Measurements from ENCODE around the gene HACE1. TPM values are rescaled to one million over a fixed set of nuclear protein-coding genes. Genes with fewer than 3 reads are reported as not detected.
"Not testable (repeated sequence)": the region's sequence is repeated elsewhere in the genome, so short reads cannot be mapped to it uniquely, and the experiment has no call there.

HACE1 gene
- total RNA-seq, 2 donors from 2014 or later = 19.4 to 44.2 TPM

GRCh38 chr6:104858642-104859041 is 1.1 kb downstream of the HACE1 start:
- Mint-ChIP-seq H3K9me3 (no peaks in the 10 kb centered on the region), H3K4me3 (peak overlapping the region; percentile 79), H3K27ac (peak overlapping the region; percentile 79), H3K4me1 (peaks cover 12% of the 10 kb centered on the region), H3K27me3 (peaks cover 6% of the 10 kb centered on the region), H3K36me3 (ENCODE audit: low read depth) (peaks cover 12% of the 10 kb centered on the region)
- no peak for ATAC-seq (replicated peaks)

- no peak for ATAC-seq (replicated peaks)
- H3K36me3 Mint-ChIP-seq (ENCODE audit: low read depth) = peaks cover 33% of the 10 kb centered on the region
- H3K27me3 Mint-ChIP-seq = no peaks in the 10 kb centered on the region
- H3K9me3 Mint-ChIP-seq = no peaks in the 10 kb centered on the region
- H3K4me1 Mint-ChIP-seq = peaks cover 11% of the 10 kb centered on the region
- H3K27ac Mint-ChIP-seq = no peak overlapping the region
- H3K4me3 Mint-ChIP-seq = no peak overlapping the region
Measured at GRCh38 chr6:104855507-104855906, 4.2 kb downstream of the HACE1 start.

- H3K27ac Mint-ChIP-seq; ATAC-seq (replicated peaks); H3K9me3 Mint-ChIP-seq; H3K4me3 Mint-ChIP-seq; H3K4me1 Mint-ChIP-seq; H3K27me3 Mint-ChIP-seq: not testable (repeated sequence)
- peaks cover 77% of the 10 kb centered on the region for H3K36me3 Mint-ChIP-seq (ENCODE audit: low read depth)
Measured at GRCh38 chr6:104847721-104848120, 12.0 kb downstream of the HACE1 start.

- Mint-ChIP-seq H3K9me3 (no peaks in the 10 kb centered on the region), H3K4me3 (no peak overlapping the region), H3K36me3 (ENCODE audit: low read depth) (peaks cover 61% of the 10 kb centered on the region), H3K27ac (no peak overlapping the region), H3K27me3 (no peaks in the 10 kb centered on the region), H3K4me1 (peaks cover 6% of the 10 kb centered on the region)
- no peak for ATAC-seq (replicated peaks)
Measured at GRCh38 chr6:104843229-104843628, 16.5 kb downstream of the HACE1 start.

- ATAC-seq (replicated peaks) = no peak
- Mint-ChIP-seq H3K9me3 (no peaks in the 10 kb centered on the region), H3K27me3 (no peaks in the 10 kb centered on the region), H3K4me3 (no peak overlapping the region), H3K27ac (no peak overlapping the region), H3K36me3 (ENCODE audit: low read depth) (peaks cover 69% of the 10 kb centered on the region), H3K4me1 (no peaks in the 10 kb centered on the region)
Measured at GRCh38 chr6:104837158-104837557, 22.6 kb downstream of the HACE1 start.

GRCh38 chr6:104836479-104837020 is 23.2 kb downstream of the HACE1 start:
- H3K27ac Mint-ChIP-seq; H3K4me3 Mint-ChIP-seq; H3K4me1 Mint-ChIP-seq; H3K27me3 Mint-ChIP-seq; H3K9me3 Mint-ChIP-seq; ATAC-seq (replicated peaks): not testable (repeated sequence)
- peaks cover 72% of the 10 kb centered on the region for H3K36me3 Mint-ChIP-seq (ENCODE audit: low read depth)

GRCh38 chr6:104835782-104836181 is 23.9 kb downstream of the HACE1 start:
- Mint-ChIP-seq H3K4me3 (no peak overlapping the region), H3K27ac (no peak overlapping the region), H3K27me3 (no peaks in the 10 kb centered on the region), H3K36me3 (ENCODE audit: low read depth) (peaks cover 80% of the 10 kb centered on the region), H3K9me3 (no peaks in the 10 kb centered on the region), H3K4me1 (no peaks in the 10 kb centered on the region)
- ATAC-seq (replicated peaks) = no peak

- Mint-ChIP-seq H3K27me3 (no peaks in the 10 kb centered on the region), H3K27ac (no peak overlapping the region), H3K9me3 (no peaks in the 10 kb centered on the region), H3K4me1 (peaks cover 4% of the 10 kb centered on the region), H3K4me3 (no peak overlapping the region), H3K36me3 (ENCODE audit: low read depth) (peaks cover 43% of the 10 kb centered on the region)
- ATAC-seq (replicated peaks) = peak; percentile 48
Measured at GRCh38 chr6:104829183-104829958, 30.3 kb downstream of the HACE1 start.

- no peaks in the 10 kb centered on the region for H3K27me3 Mint-ChIP-seq
- H3K36me3 Mint-ChIP-seq (ENCODE audit: low read depth) = peaks cover 43% of the 10 kb centered on the region
- H3K27ac Mint-ChIP-seq = no peak overlapping the region
- H3K4me1 Mint-ChIP-seq = peaks cover 4% of the 10 kb centered on the region
- H3K9me3 Mint-ChIP-seq = no peaks in the 10 kb centered on the region
- ATAC-seq (replicated peaks) = no peak
- no peak overlapping the region for H3K4me3 Mint-ChIP-seq
Measured at GRCh38 chr6:104828478-104828877, 31.2 kb downstream of the HACE1 start.

GRCh38 chr6:104820820-104821219 is 38.9 kb downstream of the HACE1 start:
- not testable (repeated sequence) for H3K4me3 Mint-ChIP-seq; H3K27me3 Mint-ChIP-seq; H3K27ac Mint-ChIP-seq; H3K9me3 Mint-ChIP-seq; H3K4me1 Mint-ChIP-seq; ATAC-seq (replicated peaks)
- peaks cover 49% of the 10 kb centered on the region for H3K36me3 Mint-ChIP-seq (ENCODE audit: low read depth)

- Mint-ChIP-seq H3K4me1 (peaks cover 27% of the 10 kb centered on the region), H3K9me3 (peaks cover 6% of the 10 kb centered on the region), H3K27ac (no peak overlapping the region), H3K4me3 (no peak overlapping the region), H3K27me3 (no peaks in the 10 kb centered on the region), H3K36me3 (ENCODE audit: low read depth) (peaks cover 59% of the 10 kb centered on the region)
- ATAC-seq (replicated peaks) = no peak
Measured at GRCh38 chr6:104816125-104816524, 43.6 kb downstream of the HACE1 start.

GRCh38 chr6:104814743-104815142 is 45.0 kb downstream of the HACE1 start:
- peak overlapping the region; percentile 80 for H3K27ac Mint-ChIP-seq
- peaks cover 27% of the 10 kb centered on the region for H3K4me1 Mint-ChIP-seq
- peak; percentile 87 for ATAC-seq (replicated peaks)

GRCh38 chr6:104813552-104813951 is 46.2 kb downstream of the HACE1 start:
- Mint-ChIP-seq H3K4me1 (peaks cover 20% of the 10 kb centered on the region), H3K4me3 (no peak overlapping the region), H3K9me3 (peaks cover 6% of the 10 kb centered on the region), H3K36me3 (ENCODE audit: low read depth) (peaks cover 54% of the 10 kb centered on the region), H3K27me3 (no peaks in the 10 kb centered on the region), H3K27ac (no peak overlapping the region)
- no peak for ATAC-seq (replicated peaks)

More at GRCh38 chr6:104814743-104815142, 45.0 kb downstream of the HACE1 start:
- H3K9me3 Mint-ChIP-seq = peaks cover 6% of the 10 kb centered on the region
- H3K4me3 Mint-ChIP-seq = peak overlapping the region; percentile 25
- H3K36me3 Mint-ChIP-seq (ENCODE audit: low read depth) = peaks cover 54% of the 10 kb centered on the region
- no peaks in the 10 kb centered on the region for H3K27me3 Mint-ChIP-seq

- no peak for ATAC-seq (replicated peaks)
- Mint-ChIP-seq H3K27ac (no peak overlapping the region), H3K4me1 (peaks cover 12% of the 10 kb centered on the region), H3K9me3 (peaks cover 4% of the 10 kb centered on the region), H3K4me3 (no peak overlapping the region), H3K27me3 (no peaks in the 10 kb centered on the region), H3K36me3 (ENCODE audit: low read depth) (peaks cover 56% of the 10 kb centered on the region)
Measured at GRCh38 chr6:104809116-104809515, 50.6 kb downstream of the HACE1 start.

- H3K27me3 Mint-ChIP-seq; H3K4me1 Mint-ChIP-seq; ATAC-seq (replicated peaks); H3K4me3 Mint-ChIP-seq; H3K27ac Mint-ChIP-seq; H3K9me3 Mint-ChIP-seq: not testable (repeated sequence)
- peaks cover 69% of the 10 kb centered on the region for H3K36me3 Mint-ChIP-seq (ENCODE audit: low read depth)
Measured at GRCh38 chr6:104805335-104805734, 54.4 kb downstream of the HACE1 start.
